ENCODE results near the gene TWF2. TPM values are rescaled to one million over a fixed set of nuclear protein-coding genes. Genes with fewer than 3 reads are reported as not detected.

The TWF2 gene
- total and polyA plus RNA-seq, 10 of the 15 experiments (the other 5 are each of a cell fraction or from before 2014, with no cell fraction given), result 0.16 to 106 (median 68.5) TPM

DNA sequence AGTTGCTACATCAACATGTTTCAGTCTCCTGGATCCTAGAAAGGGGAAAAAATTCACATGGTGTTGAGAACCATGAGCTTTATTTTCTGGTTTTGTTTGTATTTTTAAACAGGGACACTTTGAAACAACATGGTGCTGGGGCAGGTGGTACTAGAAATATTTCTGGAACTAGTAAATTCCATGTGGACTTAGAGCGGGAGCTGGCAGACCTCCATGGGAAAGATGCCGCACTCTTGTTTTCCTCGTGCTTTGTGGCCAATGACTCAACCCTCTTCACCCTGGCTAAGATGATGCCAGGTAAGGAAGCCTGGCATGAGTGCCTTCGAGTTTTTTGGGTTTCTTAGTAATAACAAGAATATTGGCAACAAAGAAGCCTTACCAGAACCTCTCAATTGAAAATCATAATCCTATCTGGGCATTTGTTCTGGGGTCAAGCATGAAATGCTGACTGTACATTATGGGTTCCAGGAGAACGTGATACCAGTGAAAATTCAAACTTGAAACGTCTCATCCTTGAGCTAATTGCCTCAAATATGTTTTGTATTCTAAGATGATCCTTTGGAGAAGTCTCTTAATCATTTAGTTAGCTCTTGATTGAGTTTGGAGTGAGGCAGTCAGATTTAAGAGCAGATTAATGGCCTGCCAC is 33.1 kb downstream of the TWF2 start:
- in situ Hi-C loops (cut with MboI) (no loop called here), intact Hi-C loops (cut with micrococcal nuclease; ENCODE audit: unreplicated experiment) (no loop called here)
- RAD21 ChIA-PET (ENCODE audit: unreplicated experiment), result interaction anchor here (1.0 kb wide), 1 partner anchor 52 kb away, joined by 3 read pairs; the partner anchor contains the start of gene POC1A
- H3K9ac ChIP-seq (ENCODE audit: control insufficient read depth, insufficient read depth, low read length), result no peak overlapping the region
- H3K27me3 ChIP-seq (replicated peaks in 1 of 2; ENCODE audit: control insufficient read depth in 2 of 2, insufficient read depth in 2 of 2, low read length in 1 of 2), result no peaks in the 10 kb centered on the region
- H3K27ac ChIP-seq (ENCODE audit: control insufficient read depth, insufficient read depth), result no peak overlapping the region
- H3K36me3 ChIP-seq (ENCODE audit: control insufficient read depth in 2 of 2, insufficient read depth in 2 of 2, low read length in 1 of 2), result peaks cover 11 to 43% of the 10 kb centered on the region in 2 experiments
- H3K4me3 ChIP-seq, result no peak overlapping the region
- no peaks in the 10 kb centered on the region for H3K9me3 ChIP-seq (replicated peaks; ENCODE audit: control insufficient read depth, insufficient read depth, low read length)
- no peaks in the 10 kb centered on the region for H4K20me1 ChIP-seq (ENCODE audit: control insufficient read depth, insufficient read depth)
- TF ChIP-seq SREBF1 (IDR thresholded peaks at IDR 0.05; ENCODE audit: low read length) (no peak), POLR2AphosphoS2 (IDR thresholded peaks at IDR 0.05; ENCODE audit: low read depth, low read length) (no peak), SMC3 (IDR thresholded peaks at IDR 0.05; ENCODE audit: borderline replicate concordance, low read length) (no peak), IRF3 (IDR thresholded peaks at IDR 0.05) (no peak), RB1 (IDR thresholded peaks at IDR 0.05; ENCODE audit: borderline replicate concordance) (no peak), ZNF274 (IDR thresholded peaks at IDR 0.05; ENCODE audit: insufficient read depth, insufficient read length) (no peak), ZNF384 (IDR thresholded peaks at IDR 0.05; ENCODE audit: borderline replicate concordance, low read depth, low read length) (no peak), MEF2B (IDR thresholded peaks at IDR 0.05; ENCODE audit: partially characterized antibody, poor library complexity, severe bottlenecking) (no peak), ZBED1 (IDR thresholded peaks at IDR 0.05; ENCODE audit: borderline replicate concordance) (no peak), BCL11A (IDR thresholded peaks at IDR 0.05; ENCODE audit: low read depth, low read length) (no peak), EGR1 (IDR thresholded peaks at IDR 0.05; ENCODE audit: borderline replicate concordance in 1 of 2, low read depth in 2 of 2, low read length in 2 of 2) (no peak), SMAD5 (IDR thresholded peaks at IDR 0.05; ENCODE audit: low read depth) (no peak)
- TF ChIP-seq, protein P1, sequence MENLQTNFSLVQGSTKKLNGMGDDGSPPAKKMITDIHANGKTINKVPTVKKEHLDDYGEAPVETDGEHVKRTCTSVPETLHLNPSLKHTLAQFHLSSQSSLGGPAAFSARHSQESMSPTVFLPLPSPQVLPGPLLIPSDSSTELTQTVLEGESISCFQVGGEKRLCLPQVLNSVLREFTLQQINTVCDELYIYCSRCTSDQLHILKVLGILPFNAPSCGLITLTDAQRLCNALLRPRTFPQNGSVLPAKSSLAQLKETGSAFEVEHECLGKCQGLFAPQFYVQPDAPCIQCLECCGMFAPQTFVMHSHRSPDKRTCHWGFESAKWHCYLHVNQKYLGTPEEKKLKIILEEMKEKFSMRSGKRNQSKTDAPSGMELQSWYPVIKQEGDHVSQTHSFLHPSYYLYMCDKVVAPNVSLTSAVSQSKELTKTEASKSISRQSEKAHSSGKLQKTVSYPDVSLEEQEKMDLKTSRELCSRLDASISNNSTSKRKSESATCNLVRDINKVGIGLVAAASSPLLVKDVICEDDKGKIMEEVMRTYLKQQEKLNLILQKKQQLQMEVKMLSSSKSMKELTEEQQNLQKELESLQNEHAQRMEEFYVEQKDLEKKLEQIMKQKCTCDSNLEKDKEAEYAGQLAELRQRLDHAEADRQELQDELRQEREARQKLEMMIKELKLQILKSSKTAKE (IDR thresholded peaks at IDR 0.05; ENCODE audit: low read depth, poor library complexity, severe bottlenecking), result no peak
- TF ChIP-seq, protein P2, sequence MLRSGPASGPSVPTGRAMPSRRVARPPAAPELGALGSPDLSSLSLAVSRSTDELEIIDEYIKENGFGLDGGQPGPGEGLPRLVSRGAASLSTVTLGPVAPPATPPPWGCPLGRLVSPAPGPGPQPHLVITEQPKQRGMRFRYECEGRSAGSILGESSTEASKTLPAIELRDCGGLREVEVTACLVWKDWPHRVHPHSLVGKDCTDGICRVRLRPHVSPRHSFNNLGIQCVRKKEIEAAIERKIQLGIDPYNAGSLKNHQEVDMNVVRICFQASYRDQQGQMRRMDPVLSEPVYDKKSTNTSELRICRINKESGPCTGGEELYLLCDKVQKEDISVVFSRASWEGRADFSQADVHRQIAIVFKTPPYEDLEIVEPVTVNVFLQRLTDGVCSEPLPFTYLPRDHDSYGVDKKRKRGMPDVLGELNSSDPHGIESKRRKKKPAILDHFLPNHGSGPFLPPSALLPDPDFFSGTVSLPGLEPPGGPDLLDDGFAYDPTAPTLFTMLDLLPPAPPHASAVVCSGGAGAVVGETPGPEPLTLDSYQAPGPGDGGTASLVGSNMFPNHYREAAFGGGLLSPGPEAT (IDR thresholded peaks at IDR 0.05; ENCODE audit: low read depth), result no peak
- FAIRE-seq, result no peak
- no peak overlapping the region for H3K4me2 ChIP-seq (ENCODE audit: control insufficient read depth, insufficient read depth)
- SMC1A ChIA-PET (ENCODE audit: uncharacterized antibody, unreplicated experiment), result interaction anchor here (1.0 to 2.3 kb wide), 3 partner anchors 9 to 20 kb away, joined by 4 to 16 read pairs (median 5); partner anchors contain the start of gene TLR9
- H3K4me1 ChIP-seq (ENCODE audit: control insufficient read depth, insufficient read depth, low read length), result peaks cover 16% of the 10 kb centered on the region; the same call in 1 of the 2 replicates
- DNase-seq (ENCODE audit: low read depth, low spot score), result no peak
- H2AFZ ChIP-seq (ENCODE audit: control insufficient read depth, low read depth, low read length), result no peak overlapping the region
- peaks cover 5% of the 10 kb centered on the region for H3K79me2 ChIP-seq (ENCODE audit: control insufficient read depth, insufficient read depth, low read length)
- no peak for ATAC-seq
- CTCF ChIA-PET, result interaction anchor here (1.0 to 7.2 kb wide), 9 partner anchors 9 to 205 kb away, joined by 3 to 59 read pairs (median 4); no protein-coding TSS in a partner anchor
- POLR2A ChIA-PET, result interaction anchor here (1.0 to 1.4 kb wide), 4 partner anchors 10 to 51 kb away, joined by 3 to 4 read pairs (median 4); partner anchors contain the start of gene TWF2
- BruUV-seq (replicated peaks), result no TSS peak
- WGBS (ENCODE audit: insufficient coverage, insufficient replicate concordance, low lambda C conversion rate, missing lambda C conversion rate), result 89% methylated on average over 6 of the region's 6 CpGs

Measured in GM12878 (cell line).